Cardiac fibroblast (primary cell): ENCODE data around the gene YBX2.

Experiments
- DNase-seq, 2 donors: peaks; one replicate each; pipeline versions ENCODE4 v3.0.0 to v3.0.0-alpha.2; 2010; ENCODE audit warnings: low read depth in 2 of 2
- H3K4me3 ChIP-seq, 2 donors: replicated peaks in 1 of 2; 1 replicate in 1 of 2; 2 replicates in 1 of 2; pipeline ENCODE4 v1.5.1; 2011; ENCODE audit warnings: low read depth in 2 of 2, low read length in 2 of 2, mild to moderate bottlenecking in 2 of 2, moderate library complexity in 1 of 2
- CTCF ChIP-seq: IDR thresholded peaks from one replicate; pipeline ENCODE4 v1.5.1; 2011; ENCODE audit warnings: low read depth, mild to moderate bottlenecking, low read length, inconsistent platforms

The YBX2 gene

GRCh38 chr17:7322520-7323194, 28.2 kb upstream of the YBX2 start:
- DNase-seq: no peak
- H3K4me3 ChIP-seq: no peak overlapping the region
- no peak for TF ChIP-seq CTCF

GRCh38 chr17:7321466-7321865, 27.0 kb upstream of the YBX2 start:
- TF ChIP-seq CTCF: no peak
- DNase-seq: no peak
- no peak overlapping the region for H3K4me3 ChIP-seq

DNA sequence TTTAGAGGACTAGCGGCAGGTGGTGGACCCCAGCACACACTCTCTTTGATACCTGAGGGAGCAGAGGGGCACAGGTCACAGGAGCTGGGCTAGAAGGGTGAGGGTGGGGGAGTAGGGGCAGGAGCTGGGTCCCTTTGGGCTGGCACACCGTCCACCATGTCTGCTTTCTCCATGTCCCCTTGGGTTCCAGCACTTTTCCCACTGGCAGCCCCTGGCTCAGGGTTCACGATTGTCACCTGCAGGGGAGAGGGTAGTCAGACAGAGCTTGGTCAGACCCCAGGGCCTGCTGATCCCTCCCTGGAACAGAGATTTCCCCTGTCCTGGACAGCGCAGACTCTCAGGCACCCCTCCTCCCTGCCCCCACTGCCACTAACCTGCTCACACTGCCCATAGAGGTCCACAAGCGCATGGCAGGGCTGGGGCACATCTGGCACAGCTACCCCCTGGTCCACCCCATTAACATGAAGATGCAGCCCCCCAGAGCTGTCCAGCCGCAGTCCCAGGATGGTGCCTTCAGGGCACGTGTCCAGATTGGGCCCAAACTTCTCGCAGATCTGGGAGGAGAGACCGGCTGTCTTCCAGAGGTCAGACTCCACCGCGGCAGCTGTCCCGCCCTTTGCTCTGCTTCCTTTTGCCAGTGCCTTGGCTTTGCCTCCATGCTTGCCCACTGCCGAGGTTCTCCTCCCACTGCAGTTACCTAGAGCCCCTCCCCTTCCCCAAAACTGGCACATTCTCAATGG, 23.9 kb upstream of the YBX2 start:
- DNase-seq: no peak
- no peak for TF ChIP-seq CTCF
- no peak overlapping the region for H3K4me3 ChIP-seq

GRCh38 chr17:7317161-7317803, 22.8 kb upstream of the YBX2 start:
- no peak overlapping the region for H3K4me3 ChIP-seq
- no peak for TF ChIP-seq CTCF
- DNase-seq: no peak

GRCh38 chr17:7315570-7316235, 21.3 kb upstream of the YBX2 start:
- peak overlapping the region; percentile 91 for H3K4me3 ChIP-seq
- DNase-seq: no peak
- TF ChIP-seq CTCF: no peak

DNA sequence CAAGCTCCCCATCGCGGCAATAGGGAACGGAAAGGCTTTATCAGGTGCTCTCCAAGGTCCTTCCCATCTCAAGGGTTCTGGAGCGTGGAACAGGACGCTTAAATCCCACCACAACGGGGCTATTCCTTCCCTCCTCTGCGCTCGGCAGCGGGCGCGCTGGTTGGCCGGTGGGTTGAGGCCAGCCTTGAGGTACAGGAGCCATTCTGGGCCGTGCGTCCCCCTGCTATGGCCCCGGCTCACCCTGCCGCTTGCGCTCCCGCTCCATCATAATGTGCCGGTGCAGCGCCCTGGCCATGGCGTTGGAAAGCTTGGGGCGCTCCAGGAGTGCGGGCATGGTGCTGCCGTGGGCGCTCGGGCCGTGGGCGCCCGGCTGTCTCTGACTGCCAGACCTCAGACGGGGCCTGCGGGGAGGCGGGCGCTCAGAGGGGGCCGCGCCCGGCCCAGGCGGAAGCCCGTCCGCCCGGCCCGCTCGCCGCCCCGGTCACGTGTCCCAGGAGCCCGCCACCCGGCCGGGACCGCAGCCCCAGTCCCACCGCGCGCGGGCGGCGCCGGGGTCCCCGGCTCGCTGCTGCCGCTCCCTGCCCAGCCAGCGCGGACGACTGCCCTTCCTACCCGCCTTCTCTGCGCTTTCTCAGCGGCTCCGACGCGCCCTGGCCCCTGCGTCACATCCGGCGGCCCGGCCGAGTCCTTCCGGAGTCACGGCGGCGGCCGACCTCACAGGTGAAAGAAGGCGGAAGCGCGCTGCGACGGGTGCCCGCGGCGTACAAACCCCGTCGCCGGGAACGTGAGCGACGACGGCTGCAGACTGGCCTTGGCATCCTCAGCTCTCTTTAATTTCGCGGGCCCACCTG, 20.5 kb upstream of the YBX2 start, which contains the start of gene GPS2:
Gene GPS2 (minus strand): TSS at position 642 of the 851 bp plus-strand sequence. CDS start 308 bp downstream, at position 334.
- peak; percentile 80 to 83 for DNase-seq
- peak within 1 kb of the TSS; percentile 91 for H3K4me3 ChIP-seq
- no peak for TF ChIP-seq CTCF
